ENCODE results near the gene BEND7.

DNA sequence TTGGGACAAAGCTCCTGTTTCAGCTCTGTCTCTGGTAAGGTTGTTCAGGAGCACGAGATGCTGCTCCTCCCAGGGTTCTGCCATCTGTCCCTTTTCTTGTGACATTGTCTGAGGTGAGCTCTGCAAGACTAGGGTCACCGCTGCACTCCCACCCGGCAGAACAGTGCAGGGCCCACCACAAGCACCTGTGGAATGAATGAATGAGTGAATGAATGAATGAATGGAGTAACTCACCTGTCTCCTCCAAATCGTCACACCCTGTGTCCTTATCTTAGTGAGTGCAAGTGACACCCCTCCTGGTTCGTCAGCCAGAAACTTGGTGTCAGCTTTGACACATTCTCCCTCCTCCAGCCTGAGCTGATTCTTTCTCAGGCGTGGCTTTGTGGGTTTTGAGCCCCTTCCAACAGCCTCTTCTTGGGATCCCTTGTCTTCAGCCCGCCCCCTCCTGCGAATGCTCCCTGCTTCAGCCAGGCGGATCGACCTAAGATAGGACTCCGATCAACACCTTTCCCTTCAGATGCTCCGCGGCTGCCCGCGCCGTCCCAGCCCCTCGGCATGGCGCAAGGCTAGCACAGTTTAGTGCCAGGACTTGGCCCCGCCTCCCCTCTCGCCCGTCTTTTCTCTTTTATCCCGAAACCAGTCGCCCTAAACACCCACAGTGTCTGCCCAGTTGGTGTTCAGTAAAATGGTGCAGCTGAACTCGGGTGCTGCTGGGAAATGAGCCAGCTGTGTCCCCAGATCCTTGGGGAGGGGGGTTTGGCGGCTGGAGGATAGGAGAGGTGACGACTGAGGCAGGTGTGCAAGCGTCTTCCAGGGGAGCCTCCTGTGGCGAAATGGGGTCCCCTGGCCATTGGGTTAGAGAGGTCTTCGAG is 89.3 kb downstream of the BEND7 start:
- TF ChIP-seq GABPA (IDR thresholded peaks at IDR 0.05; ENCODE audit: borderline replicate concordance, insufficient read depth, low read length) (no peak), RFX5 (IDR thresholded peaks at IDR 0.05; ENCODE audit: borderline replicate concordance, low read depth, low read length) (no peak), CEBPB (IDR thresholded peaks at IDR 0.05; ENCODE audit: low read depth, low read length) (no peak), GTF2F1 (IDR thresholded peaks at IDR 0.05; ENCODE audit: borderline replicate concordance, low read depth, low read length) (no peak), YY1 (IDR thresholded peaks at IDR 0.05; ENCODE audit: low read depth, low read length) (no peak), POLR2AphosphoS5 (IDR thresholded peaks at IDR 0.05; ENCODE audit: low read depth, low read length) (no peak), POLR2A (IDR thresholded peaks at IDR 0.05; ENCODE audit: control extremely low read depth in 1 of 2, low read depth in 2 of 2, low read length in 2 of 2) (no peak), USF2 (IDR thresholded peaks at IDR 0.05; ENCODE audit: low read length) (no peak), TAF1 (IDR thresholded peaks at IDR 0.05; ENCODE audit: low read depth, low read length) (no peak), ZNF274 (IDR thresholded peaks at IDR 0.05; ENCODE audit: borderline replicate concordance, extremely low read depth, low read length) (no peak)
- TF ChIP-seq, protein P1, sequence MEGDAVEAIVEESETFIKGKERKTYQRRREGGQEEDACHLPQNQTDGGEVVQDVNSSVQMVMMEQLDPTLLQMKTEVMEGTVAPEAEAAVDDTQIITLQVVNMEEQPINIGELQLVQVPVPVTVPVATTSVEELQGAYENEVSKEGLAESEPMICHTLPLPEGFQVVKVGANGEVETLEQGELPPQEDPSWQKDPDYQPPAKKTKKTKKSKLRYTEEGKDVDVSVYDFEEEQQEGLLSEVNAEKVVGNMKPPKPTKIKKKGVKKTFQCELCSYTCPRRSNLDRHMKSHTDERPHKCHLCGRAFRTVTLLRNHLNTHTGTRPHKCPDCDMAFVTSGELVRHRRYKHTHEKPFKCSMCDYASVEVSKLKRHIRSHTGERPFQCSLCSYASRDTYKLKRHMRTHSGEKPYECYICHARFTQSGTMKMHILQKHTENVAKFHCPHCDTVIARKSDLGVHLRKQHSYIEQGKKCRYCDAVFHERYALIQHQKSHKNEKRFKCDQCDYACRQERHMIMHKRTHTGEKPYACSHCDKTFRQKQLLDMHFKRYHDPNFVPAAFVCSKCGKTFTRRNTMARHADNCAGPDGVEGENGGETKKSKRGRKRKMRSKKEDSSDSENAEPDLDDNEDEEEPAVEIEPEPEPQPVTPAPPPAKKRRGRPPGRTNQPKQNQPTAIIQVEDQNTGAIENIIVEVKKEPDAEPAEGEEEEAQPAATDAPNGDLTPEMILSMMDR (IDR thresholded peaks at IDR 0.05; ENCODE audit: control extremely low read depth in 1 of 3, insufficient read depth in 1 of 3, low read depth in 1 of 3, low read length in 3 of 3): no peak
